A172 (cell line): ENCODE results near the gene PPIB. TPM values are rescaled to one million over a fixed set of nuclear protein-coding genes. Genes with fewer than 3 reads are reported as not detected.
A peak's percentile ranks its signal among the peaks of the same experiment; 100 is the strongest.

Source experiments
- DNase-seq: peaks from one replicate; pipeline ENCODE4 v3.0.0-alpha.2; 2015; ENCODE audit warnings: low spot score
- total RNA-seq: library from RNA; depleted of rRNA; stranded (reverse); fragments of >200 nt; shearing (Covaris generic); gene quantifications from 2 replicates; pipeline ENCODE4 v1.2.3, GENCODE V29; 2014; rRNA removed

The PPIB gene
- total RNA-seq: 567 and 593 TPM in 2 replicates

DNA sequence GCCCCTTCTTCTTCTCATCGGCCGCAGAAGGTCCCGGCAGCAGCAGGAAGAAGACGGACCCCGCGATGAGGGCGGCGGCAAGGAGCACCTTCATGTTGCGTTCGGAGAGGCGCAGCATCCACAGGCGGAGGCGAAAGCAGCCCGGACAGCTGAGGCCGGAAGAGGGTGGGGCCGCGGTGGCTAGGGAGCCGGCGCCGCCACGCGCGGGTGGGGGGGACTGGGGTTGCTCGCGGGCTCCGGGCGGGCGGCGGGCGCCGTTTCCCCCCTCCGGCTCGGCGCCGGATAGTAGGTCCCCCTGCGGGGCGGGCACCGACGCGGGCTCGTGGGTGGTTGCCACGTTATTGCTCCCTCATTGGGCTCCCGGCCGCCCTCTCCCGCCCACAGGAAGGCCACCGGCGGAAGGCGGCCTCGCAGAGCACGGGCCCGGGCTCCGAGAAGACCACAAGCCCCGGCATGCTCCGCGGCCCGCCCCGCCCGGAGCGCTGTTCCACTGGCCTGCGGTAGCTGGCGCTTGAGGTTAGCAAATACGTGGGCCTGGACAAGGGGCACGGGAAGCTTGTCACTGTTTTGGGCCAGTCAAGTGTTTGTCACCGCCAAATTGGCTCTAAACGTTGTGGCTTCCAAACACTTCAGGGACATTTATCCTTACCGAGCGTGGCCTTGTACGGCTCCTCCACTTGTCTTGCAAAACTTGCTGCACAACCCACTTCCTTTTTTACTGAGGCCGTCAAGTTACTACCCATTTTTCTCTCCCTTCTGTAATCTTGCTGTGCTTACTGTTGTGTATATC lies at the start of gene PPIB:
Gene PPIB (minus strand): TSS at position 154 of the 790 bp plus-strand sequence. CDS start 36 bp downstream, at position 118.
- DNase-seq: peak; percentile 90

DNA sequence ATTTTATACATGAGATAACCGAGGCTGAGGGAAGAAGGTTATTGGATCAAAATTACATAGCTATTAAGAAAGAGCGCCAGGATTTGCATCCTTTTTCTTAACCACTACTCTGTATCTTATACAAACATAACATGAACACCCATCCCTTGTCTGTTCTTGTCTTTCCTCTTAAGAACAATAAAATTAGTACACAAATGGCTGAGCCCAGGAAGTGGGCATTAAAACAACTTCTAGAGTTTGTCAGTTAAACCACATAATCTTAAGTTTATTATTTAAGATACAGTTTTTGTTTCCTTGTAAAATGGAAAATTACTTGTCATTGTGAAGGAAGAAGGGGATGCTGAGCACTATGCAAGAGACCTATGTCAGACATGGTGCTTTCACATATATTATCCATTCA lies 48.9 kb upstream of the PPIB start:
- DNase-seq: no peak

GRCh38 chr15:64210371-64210770 lies 47.5 kb upstream of the PPIB start:
- no peak for DNase-seq

DNA sequence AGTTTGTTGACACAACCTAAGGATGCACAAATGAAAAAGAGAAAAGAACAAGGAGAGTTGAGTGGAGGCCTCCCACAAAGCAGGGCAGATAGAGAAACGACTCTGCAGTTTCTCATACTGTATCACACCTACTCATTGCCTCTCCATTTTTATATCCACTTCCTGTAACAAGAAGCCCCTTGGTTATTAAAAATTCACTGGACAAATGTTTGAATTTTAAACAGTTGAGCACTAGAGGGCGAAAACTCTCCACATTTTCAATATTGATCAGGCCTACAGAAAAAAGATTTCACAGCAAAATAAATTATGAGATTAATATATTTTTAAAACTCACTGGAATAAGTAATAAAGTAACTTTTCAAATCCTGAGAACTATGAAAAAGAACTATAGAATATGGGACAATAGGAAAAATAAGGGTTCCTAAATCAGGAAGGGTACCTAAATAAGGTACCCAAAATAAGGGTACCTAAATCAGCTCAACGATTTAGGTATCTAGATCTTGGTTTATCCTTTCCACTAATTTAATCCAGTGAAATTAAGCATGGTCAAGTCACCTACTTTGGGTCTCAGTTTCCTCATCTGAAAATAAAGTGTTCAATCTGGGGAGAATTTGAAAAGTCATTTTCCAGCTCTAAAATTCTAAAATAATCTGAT lies 47.0 kb upstream of the PPIB start:
- DNase-seq: peak; percentile 14

GRCh38 chr15:64205202-64205601 lies 42.4 kb upstream of the PPIB start:
- DNase-seq: no peak

DNA sequence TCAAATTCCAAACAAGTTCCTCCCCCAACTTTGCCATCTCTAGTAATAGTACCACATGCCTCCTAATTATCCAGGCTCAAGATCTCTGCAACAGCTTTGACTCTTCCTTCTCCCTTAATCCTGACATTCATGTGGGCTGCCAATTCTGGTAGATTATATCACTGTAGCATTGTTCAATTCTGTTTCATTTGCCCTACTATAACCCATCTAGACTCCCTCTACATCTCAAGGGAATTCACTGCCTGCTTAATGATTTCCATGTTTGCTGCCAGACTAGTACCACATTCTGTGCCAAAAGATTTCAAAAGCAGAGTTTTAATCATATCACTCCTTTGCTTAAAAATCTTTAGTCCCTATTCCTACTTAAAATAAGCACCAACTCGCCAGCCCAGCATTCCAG lies 34.6 kb upstream of the PPIB start:
- DNase-seq: no peak

DNA sequence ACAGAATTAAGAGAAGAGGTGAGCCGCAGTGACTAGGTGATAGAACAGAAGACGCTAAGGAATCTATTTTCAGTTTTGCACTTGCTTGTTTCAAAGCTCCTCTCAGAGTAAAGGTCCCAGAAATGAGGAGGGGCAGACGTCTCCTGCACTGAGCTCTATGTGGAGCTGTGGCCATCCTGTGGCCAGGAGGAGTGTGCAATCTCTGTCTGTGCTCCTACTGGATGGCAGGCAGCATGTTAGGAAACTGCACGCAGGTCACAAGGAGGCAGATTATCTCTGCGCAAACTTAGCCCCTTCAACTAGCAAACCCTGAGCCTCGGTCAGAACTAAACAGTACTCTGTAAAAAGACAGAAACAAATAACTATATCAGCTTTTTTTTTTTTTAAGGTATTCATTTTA lies 31.1 kb upstream of the PPIB start:
- no peak for DNase-seq

DNA sequence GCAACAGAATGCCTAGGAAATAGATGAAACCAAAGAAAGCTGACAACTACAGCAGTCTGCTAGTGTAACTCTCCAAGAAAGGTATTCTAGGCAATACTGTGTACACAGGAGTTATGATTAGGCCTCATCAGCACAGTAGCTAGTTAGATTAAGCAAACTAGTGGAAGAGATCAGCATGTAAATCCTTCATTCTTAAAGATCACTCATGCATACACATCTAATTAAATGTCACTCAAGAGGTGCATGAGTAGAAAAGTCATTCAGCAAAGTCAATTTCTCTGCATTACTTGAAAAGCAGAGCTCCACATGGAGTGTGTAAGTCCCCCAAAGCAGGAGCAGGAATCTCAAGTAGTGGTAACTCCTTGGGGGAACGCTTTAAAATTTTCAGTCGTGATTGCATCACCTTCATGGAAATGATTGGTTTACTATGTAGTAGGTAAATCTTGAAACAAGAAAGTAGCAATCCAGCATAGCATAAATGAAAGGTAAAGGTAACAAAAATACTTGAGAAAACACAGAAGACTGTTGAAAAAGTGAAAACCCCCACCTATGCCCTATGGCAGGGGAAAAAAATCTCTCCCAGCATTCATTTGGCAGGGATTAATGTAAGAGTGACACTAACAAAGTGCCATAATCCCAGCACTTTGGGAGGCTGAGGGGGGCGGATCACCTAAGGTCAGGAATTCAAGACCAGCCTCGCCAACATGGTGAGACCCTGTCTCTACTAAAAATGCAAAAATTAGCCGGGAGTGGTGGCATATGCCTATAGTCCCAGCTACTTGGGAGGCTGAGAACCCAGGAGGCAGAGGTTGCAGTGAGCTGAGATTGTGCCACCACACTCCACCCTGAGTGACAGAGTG lies 29.4 kb upstream of the PPIB start:
- no peak for DNase-seq

- DNase-seq: no peak
Observed at GRCh38 chr15:64187396-64188191, 24.8 kb upstream of the PPIB start.

- DNase-seq: no peak
Observed at GRCh38 chr15:64185146-64185911, 22.5 kb upstream of the PPIB start.

DNA sequence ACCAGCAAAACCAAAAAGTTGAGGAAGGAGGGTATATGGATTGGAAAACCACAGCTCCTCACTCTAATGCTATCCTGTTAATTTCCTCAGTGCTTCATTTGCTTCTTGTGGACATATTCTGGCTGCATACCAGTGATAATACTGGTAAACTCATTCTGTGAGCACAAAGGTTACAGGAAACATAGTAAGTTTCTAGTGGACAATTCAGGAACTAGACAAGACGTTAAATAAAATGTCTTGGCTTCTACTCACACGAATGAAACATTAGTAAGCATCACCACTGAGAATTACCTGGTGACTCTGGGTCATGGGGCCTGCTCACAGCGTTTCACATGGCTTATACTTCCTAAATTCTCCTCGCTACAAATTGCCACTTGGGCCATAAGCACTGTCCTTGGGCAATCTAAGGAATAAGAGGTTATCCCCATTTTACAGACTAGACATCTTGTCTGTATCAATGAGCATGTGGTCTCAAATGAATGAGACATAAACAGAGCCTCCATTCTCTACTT lies 20.1 kb upstream of the PPIB start:
- no peak for DNase-seq

DNA sequence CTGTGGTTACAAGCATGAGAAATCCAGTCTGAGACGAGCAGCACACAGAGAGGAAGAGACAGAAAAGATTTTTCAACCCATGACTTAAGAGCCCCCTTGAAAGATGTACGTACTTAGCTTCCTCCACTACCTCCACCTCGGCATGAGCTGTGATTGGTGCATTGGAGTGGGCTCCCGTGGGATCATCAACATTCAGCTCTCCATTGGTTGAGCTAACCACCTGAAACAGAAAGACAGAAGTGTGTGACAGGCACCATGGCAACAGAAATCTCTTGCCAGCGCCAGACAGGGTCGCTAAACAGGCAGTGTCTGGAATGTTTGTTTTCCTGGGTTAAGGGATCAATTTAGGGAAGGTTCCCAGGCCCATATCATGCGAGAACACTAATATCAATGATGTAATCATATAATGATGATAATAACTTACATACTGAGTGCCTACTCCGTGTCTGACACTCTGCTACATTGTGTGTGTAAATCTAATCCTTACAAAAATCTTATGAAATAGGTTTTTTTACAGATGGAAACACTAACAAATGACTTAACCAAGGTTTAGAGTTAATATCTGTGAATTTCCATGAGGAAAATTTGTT lies 17.5 kb upstream of the PPIB start:
- DNase-seq: no peak

DNA sequence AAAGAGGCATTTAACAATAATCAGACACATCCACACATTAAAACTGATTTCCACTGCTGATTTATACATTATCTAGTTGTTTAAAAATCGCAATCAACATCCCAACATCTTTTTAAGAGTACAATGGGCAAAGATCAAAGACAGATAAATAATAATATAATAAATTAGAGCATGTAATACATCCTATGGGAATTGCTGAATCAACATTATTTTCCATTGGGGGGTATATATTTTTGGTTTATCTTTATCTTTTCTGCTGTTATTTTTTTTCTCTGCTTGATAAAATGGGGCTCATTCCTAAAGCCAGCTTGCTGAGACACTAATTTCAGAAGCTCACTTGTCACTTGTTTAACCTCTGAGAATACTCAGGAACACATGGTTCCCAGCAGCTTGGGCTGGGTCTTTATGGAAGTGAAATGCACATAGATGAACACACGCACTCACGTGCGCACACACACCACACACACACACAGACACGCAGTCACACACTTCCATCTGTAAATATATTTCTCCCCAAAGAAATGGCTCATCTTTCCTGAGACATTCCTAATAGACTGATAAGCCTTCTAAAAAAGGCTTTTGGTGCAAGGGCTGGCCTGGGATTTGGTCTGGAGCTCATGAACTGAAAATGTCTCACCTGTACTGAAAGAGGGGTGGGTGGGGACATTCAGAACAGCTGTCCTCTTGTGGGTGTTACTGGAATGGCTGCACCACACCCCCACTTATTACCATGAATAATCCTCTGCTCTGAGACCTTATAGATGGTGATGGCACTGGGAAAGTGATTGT lies 3.5 kb upstream of the PPIB start:
- no peak for DNase-seq

GRCh38 chr15:64164436-64164835 lies 1.6 kb upstream of the PPIB start:
- DNase-seq: no peak

GRCh38 chr15:64163659-64164362 lies 989 bp upstream of the PPIB start:
- no peak for DNase-seq

DNA sequence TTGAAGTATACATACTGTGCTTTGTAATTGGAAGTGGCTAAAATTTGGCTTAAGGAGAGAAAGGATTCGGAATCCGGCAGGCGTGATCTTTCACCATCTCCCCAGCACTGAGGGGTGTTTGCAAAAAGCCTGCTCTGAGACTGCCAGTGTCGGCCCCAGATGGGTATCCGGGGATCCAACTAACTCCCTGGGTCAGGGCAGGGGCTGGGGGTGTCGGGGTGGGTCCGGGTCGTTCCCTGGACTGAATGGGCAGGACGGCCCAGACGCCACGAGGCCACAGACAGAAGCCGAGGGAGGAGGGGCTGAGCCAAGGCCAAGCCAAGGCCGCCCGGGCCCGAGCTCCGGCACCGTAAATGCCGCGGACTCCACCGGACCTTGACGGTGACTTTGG lies 349 bp downstream of the PPIB start:
- DNase-seq: no peak

GRCh38 chr15:64161688-64162477 lies 939 bp downstream of the PPIB start:
- DNase-seq: no peak
